SK-N-SH treated with all-trans-retinoic acid at 6 μM for 48 hours (cell line): ENCODE data around the gene TOR1A.

Experiments
- ATAC-seq: fragments of 200-7000 bp; cut with Tn5 transposase; 3 replicates; pipeline ENCODE4 v1.9.1; 2020; ENCODE audit warnings: mild to moderate bottlenecking, moderate library complexity
- ARNTL ChIP-seq: fragments of 450-650 bp; formaldehyde crosslinking; IDR thresholded peaks from 2 replicates; pipeline ENCODE4 v1.5.0; 2020; ENCODE audit warnings: low read depth, mild to moderate bottlenecking, moderate library complexity, borderline replicate concordance
- BACH2 ChIP-seq: fragments of 250-450 bp; sonication (Bioruptor Pico); IDR thresholded peaks from 2 replicates; pipeline ENCODE4 v1.9.0; 2021; ENCODE audit warnings: mild to moderate bottlenecking, borderline replicate concordance
- ESRRG ChIP-seq: fragments of 250-450 bp; sonication (Bioruptor Pico); IDR thresholded peaks from 2 replicates; pipeline ENCODE4 v1.6.1; 2021; ENCODE audit warnings: mild to moderate bottlenecking
- GLIS3 ChIP-seq: fragments of 250-450 bp; sonication (Bioruptor Pico); IDR thresholded peaks from 2 replicates; pipeline ENCODE4 v1.5.0; 2020; ENCODE audit warnings: mild to moderate bottlenecking, moderate library complexity
- ISL1 ChIP-seq: fragments of 250-450 bp; sonication (Bioruptor Pico); IDR thresholded peaks from 2 replicates; pipeline ENCODE4 v2.1.2; 2022; ENCODE audit warnings: mild to moderate bottlenecking, moderate library complexity
- OSR1 ChIP-seq: fragments of 250-450 bp; sonication (Bioruptor Pico); IDR thresholded peaks from 2 replicates; pipeline ENCODE4 v1.8.0; 2022; ENCODE audit warnings: moderate library complexity, mild to moderate bottlenecking, inconsistent platforms
- PPARA ChIP-seq: fragments of 250-450 bp; sonication (Bioruptor Pico); IDR thresholded peaks from 2 replicates; pipeline ENCODE4 v1.5.0; 2020; ENCODE audit warnings: mild to moderate bottlenecking, borderline replicate concordance
- RARB ChIP-seq: fragments of 250-450 bp; sonication (Bioruptor Pico); IDR thresholded peaks from 2 replicates; pipeline ENCODE4 v1.8.0; 2021; ENCODE audit warnings: mild to moderate bottlenecking, moderate library complexity
- SNAI2 ChIP-seq: fragments of 250-450 bp; sonication (Bioruptor Pico); IDR thresholded peaks from 2 replicates; pipeline ENCODE4 v1.5.0; 2020; ENCODE audit warnings: mild to moderate bottlenecking, moderate library complexity
- TCF4 ChIP-seq: fragments of 250-450 bp; sonication (Bioruptor Pico); IDR thresholded peaks from 2 replicates; pipeline ENCODE4 v1.8.0; 2021; ENCODE audit warnings: mild to moderate bottlenecking, moderate library complexity, borderline replicate concordance
- TOX ChIP-seq: fragments of 250-450 bp; sonication (Bioruptor Pico); IDR thresholded peaks from 2 replicates; pipeline ENCODE4 v1.8.0; 2021; ENCODE audit warnings: mild to moderate bottlenecking, moderate library complexity, borderline replicate concordance
- ZC3H10 ChIP-seq: fragments of 250-450 bp; sonication (Bioruptor Pico); IDR thresholded peaks from 2 replicates; pipeline ENCODE4 v1.5.1; 2021; ENCODE audit warnings: mild to moderate bottlenecking, moderate library complexity
- ZFP3 ChIP-seq: fragments of 250-450 bp; sonication (Bioruptor Pico); IDR thresholded peaks from 2 replicates; pipeline ENCODE4 v1.5.0; 2020; ENCODE audit warnings: mild to moderate bottlenecking, moderate library complexity
- ZFP30 ChIP-seq: fragments of 450-650 bp; formaldehyde crosslinking; IDR thresholded peaks from 2 replicates; pipeline ENCODE4 v1.5.0; 2022; ENCODE audit warnings: mild to moderate bottlenecking, moderate library complexity
- ZNF70 ChIP-seq: fragments of 450-650 bp; formaldehyde crosslinking; IDR thresholded peaks from 2 replicates; pipeline ENCODE4 v1.5.0; 2020; ENCODE audit warnings: mild to moderate bottlenecking, moderate library complexity
- ZNF8 ChIP-seq: fragments of 450-650 bp; formaldehyde crosslinking; IDR thresholded peaks from 2 replicates; pipeline ENCODE4 v1.5.0; 2020; ENCODE audit warnings: mild to moderate bottlenecking, moderate library complexity
- TF ChIP-seq, protein P1 (sequence below): fragments of 250-450 bp; sonication (Bioruptor Pico); IDR thresholded peaks from 2 replicates; pipeline ENCODE4 v1.8.0; 2020; ENCODE audit warnings: mild to moderate bottlenecking, moderate library complexity, borderline replicate concordance
- TF ChIP-seq, protein P2 (sequence below): fragments of 250-450 bp; sonication (Bioruptor Pico); IDR thresholded peaks from 2 replicates; pipeline ENCODE4 v1.5.0; 2020; ENCODE audit warnings: mild to moderate bottlenecking, moderate library complexity
- TF ChIP-seq, protein P3 (sequence below): fragments of 250-450 bp; sonication (Bioruptor Pico); IDR thresholded peaks from 2 replicates; pipeline ENCODE4 v1.8.0; 2021; ENCODE audit warnings: low read depth, mild to moderate bottlenecking, moderate library complexity, borderline replicate concordance
- TF ChIP-seq, protein P4 (sequence below): fragments of 250-450 bp; sonication (Bioruptor Pico); IDR thresholded peaks from 2 replicates; pipeline ENCODE4 v1.5.1; 2020; ENCODE audit warnings: low read depth, mild to moderate bottlenecking, moderate library complexity

The TOR1A gene

DNA sequence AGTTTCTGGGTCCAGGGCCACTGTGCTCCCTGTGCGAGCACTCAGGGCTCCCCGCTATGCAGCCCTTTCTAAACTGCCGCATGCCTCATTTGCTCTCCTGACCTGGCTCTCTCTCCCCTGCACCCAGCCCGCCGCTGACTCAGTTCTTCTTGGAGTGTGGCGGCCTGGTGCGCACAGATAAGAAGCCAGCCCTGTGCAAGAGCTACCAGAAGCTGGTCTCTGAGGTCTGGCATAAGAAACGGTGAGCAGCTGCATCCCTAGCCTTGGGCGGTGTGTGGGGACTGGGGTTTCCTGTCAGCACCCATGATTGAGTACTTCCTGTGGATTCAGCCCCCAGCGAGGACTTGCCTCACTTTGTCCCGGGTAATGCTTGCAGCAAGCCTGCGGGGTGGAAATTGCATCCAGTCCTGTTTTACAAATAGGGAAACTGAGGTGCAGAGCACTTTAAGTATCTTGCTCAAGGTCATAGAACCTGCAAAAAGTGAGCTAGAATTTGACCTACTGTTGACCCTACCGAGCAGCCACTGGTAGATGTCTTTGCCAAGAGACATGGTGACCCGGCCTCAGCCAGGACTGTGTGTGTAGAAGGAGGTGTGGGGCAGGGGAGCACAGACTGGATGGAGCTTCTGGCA is 39.2 kb upstream of the TOR1A start:
- peak; percentile 60 for ATAC-seq
- TF ChIP-seq TCF4 (CRISPR knock-in tag) (peak; percentile 73), ZFP3 (CRISPR knock-in tag) (no peak), ZNF70 (CRISPR knock-in tag) (peak; percentile 44; the same call in 1 of the 2 replicates), SNAI2 (CRISPR knock-in tag) (no peak), ARNTL (CRISPR knock-in tag) (no peak), ZNF8 (CRISPR knock-in tag) (0 out of 2 replicates have a peak, but pooled peaks have one; percentile 7), RARB (no peak)
- TF ChIP-seq, protein P1, sequence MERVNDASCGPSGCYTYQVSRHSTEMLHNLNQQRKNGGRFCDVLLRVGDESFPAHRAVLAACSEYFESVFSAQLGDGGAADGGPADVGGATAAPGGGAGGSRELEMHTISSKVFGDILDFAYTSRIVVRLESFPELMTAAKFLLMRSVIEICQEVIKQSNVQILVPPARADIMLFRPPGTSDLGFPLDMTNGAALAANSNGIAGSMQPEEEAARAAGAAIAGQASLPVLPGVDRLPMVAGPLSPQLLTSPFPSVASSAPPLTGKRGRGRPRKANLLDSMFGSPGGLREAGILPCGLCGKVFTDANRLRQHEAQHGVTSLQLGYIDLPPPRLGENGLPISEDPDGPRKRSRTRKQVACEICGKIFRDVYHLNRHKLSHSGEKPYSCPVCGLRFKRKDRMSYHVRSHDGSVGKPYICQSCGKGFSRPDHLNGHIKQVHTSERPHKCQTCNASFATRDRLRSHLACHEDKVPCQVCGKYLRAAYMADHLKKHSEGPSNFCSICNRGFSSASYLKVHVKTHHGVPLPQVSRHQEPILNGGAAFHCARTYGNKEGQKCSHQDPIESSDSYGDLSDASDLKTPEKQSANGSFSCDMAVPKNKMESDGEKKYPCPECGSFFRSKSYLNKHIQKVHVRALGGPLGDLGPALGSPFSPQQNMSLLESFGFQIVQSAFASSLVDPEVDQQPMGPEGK (CRISPR knock-in tag): no peak

DNA sequence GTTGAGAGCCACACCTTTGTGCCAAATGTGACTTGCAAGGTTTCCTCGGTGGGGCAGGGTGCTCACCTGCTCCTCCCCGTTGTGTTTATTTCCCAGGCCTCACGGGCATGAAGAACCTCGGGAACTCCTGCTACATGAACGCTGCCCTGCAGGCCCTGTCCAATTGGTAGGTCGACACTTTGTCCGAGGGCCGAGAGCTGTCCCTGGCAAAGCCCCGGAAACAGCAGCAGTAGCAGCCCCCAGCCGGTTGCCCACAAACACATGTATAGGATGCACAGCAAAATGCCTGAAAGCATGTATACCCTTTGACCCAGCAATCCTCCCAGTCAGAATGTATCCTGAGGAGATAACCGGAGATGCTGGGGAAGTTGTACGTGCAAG is 37.5 kb upstream of the TOR1A start:
- TF ChIP-seq TCF4 (CRISPR knock-in tag) (no peak), TOX (CRISPR knock-in tag) (no peak), GLIS3 (CRISPR knock-in tag) (no peak), ZNF70 (CRISPR knock-in tag) (no peak), ZC3H10 (no peak), ESRRG (CRISPR knock-in tag) (no peak), ZNF8 (CRISPR knock-in tag) (no peak), SNAI2 (CRISPR knock-in tag) (no peak), ZFP3 (CRISPR knock-in tag) (no peak), BACH2 (no peak)
- TF ChIP-seq, protein P2, sequence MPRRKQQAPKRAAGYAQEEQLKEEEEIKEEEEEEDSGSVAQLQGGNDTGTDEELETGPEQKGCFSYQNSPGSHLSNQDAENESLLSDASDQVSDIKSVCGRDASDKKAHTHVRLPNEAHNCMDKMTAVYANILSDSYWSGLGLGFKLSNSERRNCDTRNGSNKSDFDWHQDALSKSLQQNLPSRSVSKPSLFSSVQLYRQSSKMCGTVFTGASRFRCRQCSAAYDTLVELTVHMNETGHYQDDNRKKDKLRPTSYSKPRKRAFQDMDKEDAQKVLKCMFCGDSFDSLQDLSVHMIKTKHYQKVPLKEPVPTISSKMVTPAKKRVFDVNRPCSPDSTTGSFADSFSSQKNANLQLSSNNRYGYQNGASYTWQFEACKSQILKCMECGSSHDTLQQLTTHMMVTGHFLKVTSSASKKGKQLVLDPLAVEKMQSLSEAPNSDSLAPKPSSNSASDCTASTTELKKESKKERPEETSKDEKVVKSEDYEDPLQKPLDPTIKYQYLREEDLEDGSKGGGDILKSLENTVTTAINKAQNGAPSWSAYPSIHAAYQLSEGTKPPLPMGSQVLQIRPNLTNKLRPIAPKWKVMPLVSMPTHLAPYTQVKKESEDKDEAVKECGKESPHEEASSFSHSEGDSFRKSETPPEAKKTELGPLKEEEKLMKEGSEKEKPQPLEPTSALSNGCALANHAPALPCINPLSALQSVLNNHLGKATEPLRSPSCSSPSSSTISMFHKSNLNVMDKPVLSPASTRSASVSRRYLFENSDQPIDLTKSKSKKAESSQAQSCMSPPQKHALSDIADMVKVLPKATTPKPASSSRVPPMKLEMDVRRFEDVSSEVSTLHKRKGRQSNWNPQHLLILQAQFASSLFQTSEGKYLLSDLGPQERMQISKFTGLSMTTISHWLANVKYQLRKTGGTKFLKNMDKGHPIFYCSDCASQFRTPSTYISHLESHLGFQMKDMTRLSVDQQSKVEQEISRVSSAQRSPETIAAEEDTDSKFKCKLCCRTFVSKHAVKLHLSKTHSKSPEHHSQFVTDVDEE (CRISPR knock-in tag): no peak
- TF ChIP-seq, protein P3, sequence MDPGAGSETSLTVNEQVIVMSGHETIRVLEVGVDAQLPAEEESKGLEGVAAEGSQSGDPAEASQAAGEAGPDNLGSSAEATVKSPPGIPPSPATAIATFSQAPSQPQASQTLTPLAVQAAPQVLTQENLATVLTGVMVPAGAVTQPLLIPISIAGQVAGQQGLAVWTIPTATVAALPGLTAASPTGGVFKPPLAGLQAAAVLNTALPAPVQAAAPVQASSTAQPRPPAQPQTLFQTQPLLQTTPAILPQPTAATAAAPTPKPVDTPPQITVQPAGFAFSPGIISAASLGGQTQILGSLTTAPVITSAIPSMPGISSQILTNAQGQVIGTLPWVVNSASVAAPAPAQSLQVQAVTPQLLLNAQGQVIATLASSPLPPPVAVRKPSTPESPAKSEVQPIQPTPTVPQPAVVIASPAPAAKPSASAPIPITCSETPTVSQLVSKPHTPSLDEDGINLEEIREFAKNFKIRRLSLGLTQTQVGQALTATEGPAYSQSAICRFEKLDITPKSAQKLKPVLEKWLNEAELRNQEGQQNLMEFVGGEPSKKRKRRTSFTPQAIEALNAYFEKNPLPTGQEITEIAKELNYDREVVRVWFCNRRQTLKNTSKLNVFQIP: no peak
- TF ChIP-seq, protein P4, sequence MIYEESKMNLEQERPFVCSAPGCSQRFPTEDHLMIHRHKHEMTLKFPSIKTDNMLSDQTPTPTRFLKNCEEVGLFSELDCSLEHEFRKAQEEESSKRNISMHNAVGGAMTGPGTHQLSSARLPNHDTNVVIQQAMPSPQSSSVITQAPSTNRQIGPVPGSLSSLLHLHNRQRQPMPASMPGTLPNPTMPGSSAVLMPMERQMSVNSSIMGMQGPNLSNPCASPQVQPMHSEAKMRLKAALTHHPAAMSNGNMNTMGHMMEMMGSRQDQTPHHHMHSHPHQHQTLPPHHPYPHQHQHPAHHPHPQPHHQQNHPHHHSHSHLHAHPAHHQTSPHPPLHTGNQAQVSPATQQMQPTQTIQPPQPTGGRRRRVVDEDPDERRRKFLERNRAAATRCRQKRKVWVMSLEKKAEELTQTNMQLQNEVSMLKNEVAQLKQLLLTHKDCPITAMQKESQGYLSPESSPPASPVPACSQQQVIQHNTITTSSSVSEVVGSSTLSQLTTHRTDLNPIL: no peak
- TF ChIP-seq, protein P1 (CRISPR knock-in tag): no peak
- ATAC-seq: no peak

DNA sequence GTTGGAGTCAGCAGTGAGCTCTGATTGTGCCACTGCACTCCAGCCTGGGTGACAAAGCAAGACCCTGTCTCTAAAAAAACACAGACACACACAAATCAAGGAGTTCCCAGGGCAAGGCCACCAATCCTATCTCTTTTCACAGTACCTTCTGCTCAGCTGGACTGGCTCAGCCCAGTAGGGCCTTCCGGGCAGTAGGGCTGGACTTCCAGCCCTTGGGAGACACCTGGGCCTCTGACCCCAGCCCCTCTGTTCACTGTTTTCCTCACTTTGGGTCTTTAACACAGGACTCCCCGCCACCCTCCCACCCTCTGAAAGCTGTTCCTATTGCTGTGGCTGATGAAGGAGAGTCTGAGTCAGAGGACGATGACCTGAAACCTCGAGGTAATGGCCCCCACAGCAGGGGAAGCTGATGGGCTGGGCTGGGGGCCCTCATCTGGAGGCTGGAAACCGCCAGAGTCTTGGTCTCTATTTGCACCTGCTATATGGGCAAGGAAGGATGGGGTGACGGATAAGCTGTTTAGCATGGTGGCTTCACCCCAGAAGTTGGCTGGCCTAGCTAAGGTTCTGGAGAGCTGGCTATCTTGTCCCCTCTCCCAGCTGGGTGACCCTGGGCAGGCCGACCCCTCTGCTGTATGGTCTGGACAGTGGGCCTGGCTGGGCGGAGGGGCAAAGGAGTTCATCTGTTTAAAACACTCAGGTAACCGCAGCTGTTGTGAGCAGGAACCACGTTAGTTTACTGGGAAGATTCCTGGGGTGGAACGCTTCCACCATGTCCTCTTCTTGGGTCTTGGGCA is 36.9 kb upstream of the TOR1A start:
- no peak for ATAC-seq
- TF ChIP-seq PPARA (CRISPR knock-in tag): no peak
- TF ChIP-seq TCF4 (CRISPR knock-in tag): no peak
- TF ChIP-seq TOX (CRISPR knock-in tag): no peak
- no peak for TF ChIP-seq ZFP3 (CRISPR knock-in tag)
- no peak for TF ChIP-seq OSR1
- no peak for TF ChIP-seq BACH2
- TF ChIP-seq ZFP30 (CRISPR knock-in tag): no peak
- no peak for TF ChIP-seq ISL1
- TF ChIP-seq, protein P4: no peak
- TF ChIP-seq ZNF70 (CRISPR knock-in tag): no peak
- TF ChIP-seq RARB: no peak
- TF ChIP-seq ESRRG (CRISPR knock-in tag): no peak
- TF ChIP-seq, protein P3: no peak
